Prostate gland (tissue), 2 donors: ENCODE results near the gene GTF2IRD1. TPM values are rescaled to one million over a fixed set of nuclear protein-coding genes. Genes with fewer than 3 reads are reported as not detected.

Source experiments
- DNase-seq: peaks from one replicate; pipeline ENCODE4 v3.0.0-alpha.2; 2019; ENCODE audit warnings: low spot score
- H3K27ac ChIP-seq, 2 donors: fragments of 200-600 bp; sonication (generic); 2 replicates each; pipeline ENCODE4 v1.5.1; 2017 to 2019
- H3K27me3 ChIP-seq: fragments of 200-600 bp; sonication (generic); replicated peaks from 2 replicates; pipeline ENCODE4 v1.5.1; 2019; ENCODE audit not compliant: insufficient read depth
- H3K36me3 ChIP-seq, 2 donors: fragments of 200-600 bp; sonication (generic); 1 replicate in 1 of 2; 2 replicates in 1 of 2; pipeline versions ENCODE4 v1.5.1 to v1.8.1; 2017 to 2019
- H3K4me1 ChIP-seq: fragments of 200-600 bp; sonication (generic); replicated peaks from 2 replicates; pipeline ENCODE4 v1.5.1; 2019
- H3K4me3 ChIP-seq, 2 donors: fragments of 200-600 bp; sonication (generic); 2 replicates each; pipeline ENCODE4 v1.5.1; 2017 to 2019
- H3K9me3 ChIP-seq: fragments of 200-600 bp; sonication (generic); 2 replicates; pipeline ENCODE4 v1.5.1; 2017
- CTCF ChIP-seq, 4 experiments: fragments of 200-600 bp in 2 of 4; fragments of 450-650 bp in 2 of 4; sonication (generic) in 2 of 4; IDR thresholded peaks; 1 replicate in 3 of 4; 2 replicates in 1 of 4; pipeline ENCODE4 v1.5.1; 2016 to 2019; ENCODE audit warnings: antibody characterized with exemption in 4 of 4, mild to moderate bottlenecking in 2 of 4, moderate library complexity in 2 of 4
- POLR2A ChIP-seq: fragments of 450-650 bp; IDR thresholded peaks from one replicate; pipeline ENCODE4 v1.6.1; 2016; ENCODE audit warnings: antibody characterized with exemption, mild to moderate bottlenecking
- POLR2AphosphoS5 ChIP-seq: sonication (generic); formaldehyde crosslinking; IDR thresholded peaks from one replicate; pipeline ENCODE4 v1.6.1; 2017; ENCODE audit warnings: antibody characterized with exemption
- WGBS: methylation state at CpG from one replicate; pipeline ENCODE4 v1.1.5; 2018; 5-methylcytosine and 5-hydroxymethylcytosine counted together
- intact Hi-C: fragments of 100-400 bp; cut with DNase I; formaldehyde crosslinking; loops from one replicate; pipeline ENCODE4 v1.14.2; 2022
- total RNA-seq, 2 donors: library from RNA; depleted of rRNA; stranded (reverse); fragments of >200 nt; gene quantifications; one replicate each; pipeline ENCODE4 v1.1.0, GENCODE V29; 2016

The GTF2IRD1 gene
- total RNA-seq, 2 donors from 2014 or later, result 24.0 to 36.6 TPM

GRCh38 chr7:74443543-74444247 is 10.0 kb upstream of the GTF2IRD1 start:
- Histone ChIP-seq H3K27me3 (no peaks in the 10 kb centered on the region), H3K27ac (no peak overlapping the region), H3K9me3 (no peaks in the 10 kb centered on the region), H3K36me3 (no peaks in the 10 kb centered on the region), H3K4me3 (no peak overlapping the region), H3K4me1 (no peaks in the 10 kb centered on the region)
- intact Hi-C loops, result loop anchor here (10.0 kb wide), 1 partner anchor 121 kb away; no protein-coding TSS in a partner anchor
- DNase-seq, result no peak
- TF ChIP-seq CTCF (IDR thresholded peaks at IDR 0.05) (no peak), POLR2A (no peak), POLR2AphosphoS5 (no peak)
- 78% methylated on average over 21 of the region's 21 CpGs for WGBS

- TF ChIP-seq POLR2A, result no peak
- no peak for TF ChIP-seq POLR2AphosphoS5
- TF ChIP-seq CTCF (IDR thresholded peaks at IDR 0.05), result no peak
- Histone ChIP-seq H3K27me3 (no peaks in the 10 kb centered on the region), H3K9me3 (no peaks in the 10 kb centered on the region), H3K27ac (no peak overlapping the region), H3K4me3 (no peak overlapping the region), H3K36me3 (no peaks in the 10 kb centered on the region), H3K4me1 (no peaks in the 10 kb centered on the region)
- no peak for DNase-seq
- intact Hi-C loops, result loop anchor here (10.0 kb wide), 1 partner anchor 116 kb away; no protein-coding TSS in a partner anchor
- 98% methylated on average over 4 of the region's 4 CpGs for WGBS
Observed at GRCh38 chr7:74449144-74449543, 4.6 kb upstream of the GTF2IRD1 start.

GRCh38 chr7:74449809-74450397 is 3.8 kb upstream of the GTF2IRD1 start:
- Histone ChIP-seq H3K4me1 (no peaks in the 10 kb centered on the region), H3K36me3 (no peaks in the 10 kb centered on the region), H3K27ac (no peak overlapping the region), H3K4me3 (no peak overlapping the region), H3K9me3 (no peaks in the 10 kb centered on the region), H3K27me3 (no peaks in the 10 kb centered on the region)
- 81% methylated on average over 15 of the region's 15 CpGs for whole genome bisulfite sequencing
- TF ChIP-seq POLR2A (no peak), POLR2AphosphoS5 (peak; percentile 50), CTCF (IDR thresholded peaks at IDR 0.05) (peak; percentile 77 to 82 (median 80))
- peak; percentile 46 for DNase-seq
- intact Hi-C loops, result loop anchor here (10.0 kb wide), 1 partner anchor 115 kb away; no protein-coding TSS in a partner anchor

GRCh38 chr7:74452748-74453321 is 871 bp upstream of the GTF2IRD1 start:
- DNase-seq, result no peak
- Histone ChIP-seq H3K27ac (peak overlapping the region; percentile 95), H3K27me3 (no peaks in the 10 kb centered on the region), H3K4me3 (peak overlapping the region; percentile 85 to 88), H3K36me3 (no peaks in the 10 kb centered on the region), H3K9me3 (no peaks in the 10 kb centered on the region), H3K4me1 (no peaks in the 10 kb centered on the region)
- 11% methylated on average over 15 of the region's 15 CpGs for WGBS
- TF ChIP-seq POLR2A (no peak), POLR2AphosphoS5 (peak; percentile 13)
- intact Hi-C loops, result no loop called here
